Neural progenitor cell (in vitro differentiated cells): Measurements from ENCODE around the gene CAPSL. TPM values are rescaled to one million over a fixed set of nuclear protein-coding genes. Genes with fewer than 3 reads are reported as not detected.

Source experiments
- DNase-seq: peaks from one replicate; pipeline ENCODE4 v3.0.0-alpha.2; 2016; ENCODE audit warnings: low spot score
- H2AFZ ChIP-seq: fragments of 200-600 bp; sonication (generic); replicated peaks from 2 replicates; pipeline ENCODE4 v1.6.1; 2016; ENCODE audit warnings: antibody characterized with exemption
- H3F3A ChIP-seq: fragments of 200-600 bp; sonication (generic); 2 replicates; pipeline ENCODE4 v1.6.1; 2016; ENCODE audit warnings: antibody characterized with exemption, low read depth
- H3K27ac ChIP-seq: fragments of 200-600 bp; sonication (generic); 2 replicates; pipeline ENCODE4 v1.5.1; 2016; ENCODE audit warnings: mild to moderate bottlenecking
- H3K27me3 ChIP-seq: fragments of 200-600 bp; sonication (generic); 2 replicates; pipeline ENCODE4 v1.6.1; 2016; ENCODE audit warnings: mild to moderate bottlenecking, moderate library complexity
- H3K36me3 ChIP-seq: fragments of 200-600 bp; sonication (generic); 2 replicates; pipeline ENCODE4 v1.5.1; 2016
- H3K4me1 ChIP-seq: fragments of 200-600 bp; sonication (generic); 2 replicates; pipeline ENCODE4 v1.6.1; 2016; ENCODE audit warnings: mixed run types
- H3K4me2 ChIP-seq: fragments of 200-600 bp; sonication (generic); 2 replicates; pipeline ENCODE4 v1.6.1; 2016
- H3K4me3 ChIP-seq: fragments of 200-600 bp; sonication (generic); 2 replicates; pipeline ENCODE4 v1.5.1; 2016
- H3K79me2 ChIP-seq: fragments of 200-600 bp; sonication (generic); 2 replicates; pipeline ENCODE4 v1.6.1; 2016; ENCODE audit warnings: low read depth
- H3K9ac ChIP-seq: fragments of 200-600 bp; sonication (generic); 2 replicates; pipeline ENCODE4 v1.6.1; 2016
- H3K9me3 ChIP-seq: fragments of 200-600 bp; sonication (generic); 2 replicates; pipeline ENCODE4 v1.5.1; 2016; ENCODE audit warnings: low read depth
- H4K20me1 ChIP-seq: fragments of 200-600 bp; sonication (generic); 2 replicates; pipeline ENCODE4 v1.6.1; 2016; ENCODE audit warnings: low read depth
- H3K27ac Mint-ChIP-seq: 3 replicates; pipeline ENCODE4 v1.8.0; 2021; ENCODE audit warnings: mixed read lengths
- H3K27me3 Mint-ChIP-seq: 2 replicates; pipeline ENCODE4 v1.8.0; 2022; ENCODE audit warnings: low read depth, mild to moderate bottlenecking, inconsistent platforms, moderate library complexity, mixed read lengths; ENCODE audit not compliant: insufficient read depth
- H3K36me3 Mint-ChIP-seq: 3 replicates; pipeline ENCODE4 v1.8.0; 2021; ENCODE audit warnings: mixed read lengths
- H3K4me1 Mint-ChIP-seq: 3 replicates; pipeline ENCODE4 v1.8.0; 2021; ENCODE audit warnings: mixed read lengths
- H3K4me3 Mint-ChIP-seq: 3 replicates; pipeline ENCODE4 v1.8.0; 2021; ENCODE audit warnings: mild to moderate bottlenecking, moderate library complexity, mixed read lengths
- H3K9me3 Mint-ChIP-seq: 3 replicates; pipeline ENCODE4 v1.8.0; 2020; ENCODE audit warnings: mixed read lengths
- EZH2 ChIP-seq: fragments of 200-600 bp; sonication (generic); IDR thresholded peaks from 2 replicates; pipeline ENCODE4 v1.6.1; 2017; ENCODE audit warnings: antibody characterized with exemption, mild to moderate bottlenecking, moderate library complexity
- EZH2phosphoT487 ChIP-seq: fragments of 200-600 bp; sonication (generic); IDR thresholded peaks from 2 replicates; pipeline ENCODE4 v1.6.1; 2017; ENCODE audit warnings: antibody characterized with exemption
- total RNA-seq: library from RNA; depleted of rRNA; stranded (reverse); fragments of >200 nt; gene quantifications from 2 replicates; pipeline ENCODE4 v1.2.3, GENCODE V29; 2015; ENCODE audit warnings: low replicate concordance
- TF ChIP-seq, protein P1 (sequence below): fragments of 200-600 bp; sonication (generic); IDR thresholded peaks from 2 replicates; pipeline ENCODE4 v1.5.1; 2017; ENCODE audit warnings: antibody characterized with exemption, mild to moderate bottlenecking

CAPSL gene
- total RNA-seq, 1 donor from 2014 or later = 0.15 TPM

DNA sequence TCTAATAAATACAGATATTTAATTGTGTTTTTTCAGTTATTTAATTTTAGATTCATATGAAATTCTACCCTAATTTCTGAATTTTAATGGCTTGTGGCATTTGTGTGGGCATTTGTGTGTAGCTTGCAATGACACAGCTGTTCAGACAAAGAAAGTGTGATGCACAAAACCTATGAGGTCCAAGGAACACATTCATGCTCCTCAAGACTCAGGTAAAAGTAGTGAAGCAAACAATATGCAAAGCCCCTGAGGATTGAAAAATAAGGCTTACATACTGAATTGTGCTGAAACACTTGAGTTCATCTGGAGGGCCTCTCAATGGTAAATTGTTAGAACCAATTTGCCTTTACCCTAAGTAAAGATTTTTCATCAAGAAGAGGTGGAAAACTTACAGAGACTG lies 53.6 kb downstream of the CAPSL start:
- no peak overlapping the region for H3K27ac Mint-ChIP-seq
- H3K27me3 ChIP-seq = no peaks in the 10 kb centered on the region
- no peak overlapping the region for H3K9ac ChIP-seq
- no peaks in the 10 kb centered on the region for H3K4me1 Mint-ChIP-seq
- no peaks in the 10 kb centered on the region for H3K36me3 ChIP-seq
- TF ChIP-seq, protein P1, sequence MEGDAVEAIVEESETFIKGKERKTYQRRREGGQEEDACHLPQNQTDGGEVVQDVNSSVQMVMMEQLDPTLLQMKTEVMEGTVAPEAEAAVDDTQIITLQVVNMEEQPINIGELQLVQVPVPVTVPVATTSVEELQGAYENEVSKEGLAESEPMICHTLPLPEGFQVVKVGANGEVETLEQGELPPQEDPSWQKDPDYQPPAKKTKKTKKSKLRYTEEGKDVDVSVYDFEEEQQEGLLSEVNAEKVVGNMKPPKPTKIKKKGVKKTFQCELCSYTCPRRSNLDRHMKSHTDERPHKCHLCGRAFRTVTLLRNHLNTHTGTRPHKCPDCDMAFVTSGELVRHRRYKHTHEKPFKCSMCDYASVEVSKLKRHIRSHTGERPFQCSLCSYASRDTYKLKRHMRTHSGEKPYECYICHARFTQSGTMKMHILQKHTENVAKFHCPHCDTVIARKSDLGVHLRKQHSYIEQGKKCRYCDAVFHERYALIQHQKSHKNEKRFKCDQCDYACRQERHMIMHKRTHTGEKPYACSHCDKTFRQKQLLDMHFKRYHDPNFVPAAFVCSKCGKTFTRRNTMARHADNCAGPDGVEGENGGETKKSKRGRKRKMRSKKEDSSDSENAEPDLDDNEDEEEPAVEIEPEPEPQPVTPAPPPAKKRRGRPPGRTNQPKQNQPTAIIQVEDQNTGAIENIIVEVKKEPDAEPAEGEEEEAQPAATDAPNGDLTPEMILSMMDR = no peak
- TF ChIP-seq EZH2phosphoT487 (no peak), EZH2 (no peak)
- no peaks in the 10 kb centered on the region for H3K27me3 Mint-ChIP-seq
- no peak for DNase-seq
- H3K9me3 Mint-ChIP-seq = no peaks in the 10 kb centered on the region
- H3K27ac ChIP-seq = no peak overlapping the region
- no peak overlapping the region for H3K4me3 Mint-ChIP-seq
- no peaks in the 10 kb centered on the region for H3K4me1 ChIP-seq
- H3K9me3 ChIP-seq = no peaks in the 10 kb centered on the region
- H3K4me3 ChIP-seq = no peak overlapping the region
- no peaks in the 10 kb centered on the region for H3K36me3 Mint-ChIP-seq
- no peaks in the 10 kb centered on the region for H3K79me2 ChIP-seq
- no peak overlapping the region for H3K4me2 ChIP-seq
- no peaks in the 10 kb centered on the region for H3F3A ChIP-seq
- no peaks in the 10 kb centered on the region for H4K20me1 ChIP-seq
- H2AFZ ChIP-seq = no peak overlapping the region

DNA sequence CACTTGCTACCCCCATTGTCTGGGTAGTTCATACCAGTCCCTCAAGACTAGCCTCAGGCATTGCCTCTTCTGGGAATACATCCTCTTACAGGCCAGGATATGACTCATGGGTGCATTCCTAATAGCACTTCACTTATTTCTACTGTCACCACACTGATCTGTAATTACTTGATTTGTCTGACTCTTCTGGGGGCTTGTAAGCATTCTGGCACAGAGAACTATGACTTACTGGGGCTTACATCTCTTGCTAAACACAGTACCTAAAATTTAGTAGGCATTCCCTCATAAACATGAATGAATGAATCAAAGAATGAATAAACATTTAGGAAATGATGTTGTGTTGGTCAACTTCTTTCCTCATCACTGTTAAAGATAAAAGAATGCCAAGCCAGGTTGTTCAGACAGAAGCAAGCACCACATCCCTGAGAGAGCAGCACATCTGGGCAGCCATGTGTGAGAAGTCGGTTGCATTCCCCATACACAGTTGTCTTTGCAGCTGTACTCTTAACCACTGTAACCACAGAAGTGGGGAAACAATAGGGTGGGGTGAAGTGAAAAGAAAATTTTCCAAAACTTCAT lies 54.1 kb downstream of the CAPSL start:
- Histone ChIP-seq H3K79me2 (no peaks in the 10 kb centered on the region), H3K27ac (no peak overlapping the region), H3K4me2 (no peak overlapping the region), H3K36me3 (no peaks in the 10 kb centered on the region), H3F3A (no peaks in the 10 kb centered on the region), H3K9me3 (no peaks in the 10 kb centered on the region), H3K4me3 (no peak overlapping the region), H2AFZ (no peak overlapping the region), H3K27me3 (no peaks in the 10 kb centered on the region), H3K9ac (no peak overlapping the region), H4K20me1 (no peaks in the 10 kb centered on the region), H3K4me1 (no peaks in the 10 kb centered on the region)
- H3K27me3 Mint-ChIP-seq = no peaks in the 10 kb centered on the region
- H3K4me1 Mint-ChIP-seq = no peaks in the 10 kb centered on the region
- no peak overlapping the region for H3K27ac Mint-ChIP-seq
- TF ChIP-seq, protein P1 = no peak
- TF ChIP-seq EZH2 (no peak), EZH2phosphoT487 (no peak)
- DNase-seq = no peak
- no peak overlapping the region for H3K4me3 Mint-ChIP-seq
- H3K36me3 Mint-ChIP-seq = no peaks in the 10 kb centered on the region
- H3K9me3 Mint-ChIP-seq = no peaks in the 10 kb centered on the region

DNA sequence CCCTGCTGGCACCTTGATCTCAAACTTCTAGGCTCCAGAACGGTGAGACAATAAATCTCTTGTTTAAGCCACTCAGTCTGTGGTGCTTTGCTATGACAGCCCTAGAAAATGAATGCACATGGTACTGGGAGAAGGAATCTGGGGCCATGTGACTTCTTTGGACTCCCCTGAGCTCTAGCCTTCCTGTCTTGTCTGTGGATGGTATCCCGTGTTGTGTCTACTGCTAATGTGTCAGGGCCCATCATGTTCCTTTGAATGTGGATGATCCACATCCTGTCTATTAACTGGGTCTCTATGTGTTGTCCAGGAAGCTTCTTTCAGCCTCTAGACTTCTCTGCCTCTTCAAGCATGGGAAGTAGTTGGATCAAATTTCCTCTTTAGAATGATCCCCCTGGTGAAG lies 56.7 kb downstream of the CAPSL start:
- no peaks in the 10 kb centered on the region for H3K27me3 Mint-ChIP-seq
- Histone ChIP-seq H3K4me3 (no peak overlapping the region), H3K9ac (no peak overlapping the region), H3K27me3 (no peaks in the 10 kb centered on the region), H3K9me3 (no peaks in the 10 kb centered on the region), H3K36me3 (no peaks in the 10 kb centered on the region), H3K27ac (no peak overlapping the region), H2AFZ (no peak overlapping the region), H3K4me2 (no peak overlapping the region), H3F3A (no peaks in the 10 kb centered on the region), H3K4me1 (no peaks in the 10 kb centered on the region), H3K79me2 (no peaks in the 10 kb centered on the region), H4K20me1 (no peaks in the 10 kb centered on the region)
- no peak overlapping the region for H3K4me3 Mint-ChIP-seq
- no peak for DNase-seq
- H3K36me3 Mint-ChIP-seq = no peaks in the 10 kb centered on the region
- TF ChIP-seq EZH2phosphoT487 = no peak
- TF ChIP-seq, protein P1 = no peak
- peaks cover 2% of the 10 kb centered on the region for H3K4me1 Mint-ChIP-seq
- no peaks in the 10 kb centered on the region for H3K9me3 Mint-ChIP-seq
- H3K27ac Mint-ChIP-seq = no peak overlapping the region
